Measurements from ENCODE around the gene EI24. TPM values are rescaled to one million over a fixed set of nuclear protein-coding genes. Genes with fewer than 3 reads are reported as not detected.

EI24 gene
- total and polyA plus RNA-seq, 9 of the 15 experiments (the other 6 are each of a cell fraction or from before 2014, with no cell fraction given), result 50.4 to 260 (median 168) TPM

DNA sequence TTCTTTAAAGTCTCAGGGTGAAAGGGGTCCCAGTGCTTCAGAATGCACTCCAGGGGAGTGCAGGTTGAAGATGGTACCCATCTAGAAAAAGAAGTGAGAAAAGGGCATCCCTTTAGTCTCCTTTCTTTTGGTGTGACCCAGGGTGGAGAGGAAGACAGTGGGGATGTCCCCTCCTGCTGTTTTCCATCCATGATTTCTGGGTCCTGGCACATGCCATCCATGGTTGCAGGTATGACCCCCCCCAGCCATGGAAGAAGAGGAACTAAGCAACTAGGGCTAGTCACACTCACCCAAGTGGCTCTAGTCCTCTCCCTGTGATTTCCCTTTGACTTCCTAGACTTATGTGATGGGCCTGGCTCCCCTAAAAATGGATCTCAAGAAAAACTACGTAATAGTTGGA, 15.9 kb upstream of the EI24 start (continued):
- TF ChIP-seq, protein P1, sequence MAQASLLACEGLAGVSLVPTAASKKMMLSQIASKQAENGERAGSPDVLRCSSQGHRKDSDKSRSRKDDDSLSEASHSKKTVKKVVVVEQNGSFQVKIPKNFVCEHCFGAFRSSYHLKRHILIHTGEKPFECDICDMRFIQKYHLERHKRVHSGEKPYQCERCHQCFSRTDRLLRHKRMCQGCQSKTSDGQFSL (CRISPR knock-in tag; IDR thresholded peaks at IDR 0.05), result peak; percentile 82
- TF ChIP-seq, protein P1 (tag; IDR thresholded peaks at IDR 0.05), result no peak
- TF ChIP-seq ZNF444 (CRISPR knock-in tag; IDR thresholded peaks at IDR 0.05), result no peak
- TF ChIP-seq, protein P2, sequence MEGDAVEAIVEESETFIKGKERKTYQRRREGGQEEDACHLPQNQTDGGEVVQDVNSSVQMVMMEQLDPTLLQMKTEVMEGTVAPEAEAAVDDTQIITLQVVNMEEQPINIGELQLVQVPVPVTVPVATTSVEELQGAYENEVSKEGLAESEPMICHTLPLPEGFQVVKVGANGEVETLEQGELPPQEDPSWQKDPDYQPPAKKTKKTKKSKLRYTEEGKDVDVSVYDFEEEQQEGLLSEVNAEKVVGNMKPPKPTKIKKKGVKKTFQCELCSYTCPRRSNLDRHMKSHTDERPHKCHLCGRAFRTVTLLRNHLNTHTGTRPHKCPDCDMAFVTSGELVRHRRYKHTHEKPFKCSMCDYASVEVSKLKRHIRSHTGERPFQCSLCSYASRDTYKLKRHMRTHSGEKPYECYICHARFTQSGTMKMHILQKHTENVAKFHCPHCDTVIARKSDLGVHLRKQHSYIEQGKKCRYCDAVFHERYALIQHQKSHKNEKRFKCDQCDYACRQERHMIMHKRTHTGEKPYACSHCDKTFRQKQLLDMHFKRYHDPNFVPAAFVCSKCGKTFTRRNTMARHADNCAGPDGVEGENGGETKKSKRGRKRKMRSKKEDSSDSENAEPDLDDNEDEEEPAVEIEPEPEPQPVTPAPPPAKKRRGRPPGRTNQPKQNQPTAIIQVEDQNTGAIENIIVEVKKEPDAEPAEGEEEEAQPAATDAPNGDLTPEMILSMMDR (IDR thresholded peaks at IDR 0.05 in 2 of 3, conservative IDR thresholded peaks at IDR 0.05 in 1 of 3; ENCODE audit: insufficient read depth in 2 of 3, low read depth in 1 of 3, low read length in 3 of 3), result no peak
- peak; percentile 24 for TF ChIP-seq CCNT2 (IDR thresholded peaks at IDR 0.05; ENCODE audit: borderline replicate concordance, extremely low read depth, insufficient read length, low read depth, low read length)
- TF ChIP-seq, protein P3, sequence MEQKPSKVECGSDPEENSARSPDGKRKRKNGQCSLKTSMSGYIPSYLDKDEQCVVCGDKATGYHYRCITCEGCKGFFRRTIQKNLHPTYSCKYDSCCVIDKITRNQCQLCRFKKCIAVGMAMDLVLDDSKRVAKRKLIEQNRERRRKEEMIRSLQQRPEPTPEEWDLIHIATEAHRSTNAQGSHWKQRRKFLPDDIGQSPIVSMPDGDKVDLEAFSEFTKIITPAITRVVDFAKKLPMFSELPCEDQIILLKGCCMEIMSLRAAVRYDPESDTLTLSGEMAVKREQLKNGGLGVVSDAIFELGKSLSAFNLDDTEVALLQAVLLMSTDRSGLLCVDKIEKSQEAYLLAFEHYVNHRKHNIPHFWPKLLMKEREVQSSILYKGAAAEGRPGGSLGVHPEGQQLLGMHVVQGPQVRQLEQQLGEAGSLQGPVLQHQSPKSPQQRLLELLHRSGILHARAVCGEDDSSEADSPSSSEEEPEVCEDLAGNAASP (IDR thresholded peaks at IDR 0.05), result no peak
- no peak for TF ChIP-seq RBM34 (IDR thresholded peaks at IDR 0.05; ENCODE audit: borderline replicate concordance, insufficient read depth, low read length)
- TF ChIP-seq CHD1 (IDR thresholded peaks at IDR 0.05; ENCODE audit: low read length), result no peak
- no peak for TF ChIP-seq NFIC (IDR thresholded peaks at IDR 0.05)
- TF ChIP-seq, protein P4, sequence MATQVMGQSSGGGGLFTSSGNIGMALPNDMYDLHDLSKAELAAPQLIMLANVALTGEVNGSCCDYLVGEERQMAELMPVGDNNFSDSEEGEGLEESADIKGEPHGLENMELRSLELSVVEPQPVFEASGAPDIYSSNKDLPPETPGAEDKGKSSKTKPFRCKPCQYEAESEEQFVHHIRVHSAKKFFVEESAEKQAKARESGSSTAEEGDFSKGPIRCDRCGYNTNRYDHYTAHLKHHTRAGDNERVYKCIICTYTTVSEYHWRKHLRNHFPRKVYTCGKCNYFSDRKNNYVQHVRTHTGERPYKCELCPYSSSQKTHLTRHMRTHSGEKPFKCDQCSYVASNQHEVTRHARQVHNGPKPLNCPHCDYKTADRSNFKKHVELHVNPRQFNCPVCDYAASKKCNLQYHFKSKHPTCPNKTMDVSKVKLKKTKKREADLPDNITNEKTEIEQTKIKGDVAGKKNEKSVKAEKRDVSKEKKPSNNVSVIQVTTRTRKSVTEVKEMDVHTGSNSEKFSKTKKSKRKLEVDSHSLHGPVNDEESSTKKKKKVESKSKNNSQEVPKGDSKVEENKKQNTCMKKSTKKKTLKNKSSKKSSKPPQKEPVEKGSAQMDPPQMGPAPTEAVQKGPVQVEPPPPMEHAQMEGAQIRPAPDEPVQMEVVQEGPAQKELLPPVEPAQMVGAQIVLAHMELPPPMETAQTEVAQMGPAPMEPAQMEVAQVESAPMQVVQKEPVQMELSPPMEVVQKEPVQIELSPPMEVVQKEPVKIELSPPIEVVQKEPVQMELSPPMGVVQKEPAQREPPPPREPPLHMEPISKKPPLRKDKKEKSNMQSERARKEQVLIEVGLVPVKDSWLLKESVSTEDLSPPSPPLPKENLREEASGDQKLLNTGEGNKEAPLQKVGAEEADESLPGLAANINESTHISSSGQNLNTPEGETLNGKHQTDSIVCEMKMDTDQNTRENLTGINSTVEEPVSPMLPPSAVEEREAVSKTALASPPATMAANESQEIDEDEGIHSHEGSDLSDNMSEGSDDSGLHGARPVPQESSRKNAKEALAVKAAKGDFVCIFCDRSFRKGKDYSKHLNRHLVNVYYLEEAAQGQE (IDR thresholded peaks at IDR 0.05; ENCODE audit: borderline replicate concordance), result 0 out of 2 replicates have a peak, but pooled peaks have one; percentile 1
- TF ChIP-seq, protein P4 (CRISPR knock-in tag; IDR thresholded peaks at IDR 0.05; ENCODE audit: low read depth), result no peak
- TF ChIP-seq NBN (IDR thresholded peaks at IDR 0.05; ENCODE audit: low read depth), result 0 out of 2 replicates have a peak, but pooled peaks have one; percentile 12
- no peak for TF ChIP-seq SMARCA4 (IDR thresholded peaks at IDR 0.05)
- TF ChIP-seq, protein P5, sequence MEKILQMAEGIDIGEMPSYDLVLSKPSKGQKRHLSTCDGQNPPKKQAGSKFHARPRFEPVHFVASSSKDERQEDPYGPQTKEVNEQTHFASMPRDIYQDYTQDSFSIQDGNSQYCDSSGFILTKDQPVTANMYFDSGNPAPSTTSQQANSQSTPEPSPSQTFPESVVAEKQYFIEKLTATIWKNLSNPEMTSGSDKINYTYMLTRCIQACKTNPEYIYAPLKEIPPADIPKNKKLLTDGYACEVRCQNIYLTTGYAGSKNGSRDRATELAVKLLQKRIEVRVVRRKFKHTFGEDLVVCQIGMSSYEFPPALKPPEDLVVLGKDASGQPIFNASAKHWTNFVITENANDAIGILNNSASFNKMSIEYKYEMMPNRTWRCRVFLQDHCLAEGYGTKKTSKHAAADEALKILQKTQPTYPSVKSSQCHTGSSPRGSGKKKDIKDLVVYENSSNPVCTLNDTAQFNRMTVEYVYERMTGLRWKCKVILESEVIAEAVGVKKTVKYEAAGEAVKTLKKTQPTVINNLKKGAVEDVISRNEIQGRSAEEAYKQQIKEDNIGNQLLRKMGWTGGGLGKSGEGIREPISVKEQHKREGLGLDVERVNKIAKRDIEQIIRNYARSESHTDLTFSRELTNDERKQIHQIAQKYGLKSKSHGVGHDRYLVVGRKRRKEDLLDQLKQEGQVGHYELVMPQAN (IDR thresholded peaks at IDR 0.05; ENCODE audit: borderline replicate concordance), result no peak
